HCT116 (cell line): ENCODE results near the gene WDR90. TPM values are rescaled to one million over a fixed set of nuclear protein-coding genes. Genes with fewer than 3 reads are reported as not detected.

Experiments used
- ATAC-seq: fragments of 200-7000 bp; cut with Tn5 transposase; 2 replicates; pipeline ENCODE4 v1.9.1; 2020; ENCODE audit warnings: mild to moderate bottlenecking, moderate library complexity
- BruUV-seq: library from RNA; stranded (reverse); fragments of 400-500 nt; replicated peaks from 2 replicates; lab custom pipeline; 2021; lab: Mats Ljungman, UMichigan
- CTCF ChIA-PET: fragments of 300-600 bp; sonication (Branson Sonifier 250); formaldehyde crosslinking; loops from one replicate; lab custom pipeline; 2021; ENCODE audit warnings: antibody characterized with exemption; lab: Charles Lee
- POLR2A ChIA-PET: fragments of 300-600, 350-600 bp; sonication (Branson Sonifier 250); formaldehyde crosslinking; loops from one replicate; lab custom pipeline; 2021; ENCODE audit warnings: antibody characterized with exemption; lab: Charles Lee
- RAD21 ChIA-PET, 2 experiments: fragments of 300-600 bp; sonication (Branson Sonifier 250); formaldehyde crosslinking; loops; one replicate each; lab custom pipeline; 2023; ENCODE audit warnings: low total read pairs in 2 of 2; ENCODE audit not compliant: uncharacterized antibody in 2 of 2, unreplicated experiment in 2 of 2, low non-redundant PET in 1 of 2; lab: Charles Lee
- DNase-seq: peaks from one replicate; pipeline ENCODE4 v3.0.0-alpha.2; 2010; ENCODE audit warnings: low read depth, low spot score
- H2AFZ ChIP-seq: fragments of 200-600 bp; shearing (Covaris generic), sonication (generic); 2 replicates; pipeline ENCODE4 v1.6.1; 2017; ENCODE audit warnings: low read depth, mixed run types, mixed read lengths, antibody characterized with exemption, low read length; ENCODE audit not compliant: poor library complexity, severe bottlenecking
- H3K27ac ChIP-seq: 2 replicates; pipeline ENCODE4 v1.5.1; 2012; ENCODE audit warnings: low read depth, low read length
- H3K27me3 ChIP-seq: fragments of 200-600 bp; sonication (generic); 2 replicates; pipeline ENCODE4 v1.6.1; 2016; ENCODE audit warnings: mixed run types, low read length, mixed read lengths; ENCODE audit not compliant: insufficient read depth
- H3K36me3 ChIP-seq, 2 experiments: fragments of 200-500 bp in 1 of 2; fragments of 200-600 bp in 1 of 2; sonication (Bioruptor generic) in 1 of 2; sonication (generic) in 1 of 2; 2 replicates each; pipeline versions ENCODE4 v1.5.1 to v1.6.1; 2014 to 2016; ENCODE audit warnings: low read length in 2 of 2, inconsistent platforms in 1 of 2, mixed read lengths in 1 of 2, mixed run types in 1 of 2; ENCODE audit not compliant: insufficient read depth in 2 of 2, control insufficient read depth in 1 of 2
- H3K4me1 ChIP-seq, 2 experiments: fragments of 200-600 bp in 1 of 2; sonication (generic) in 1 of 2; 2 replicates each; pipeline versions ENCODE4 v1.5.1 to v1.6.1; 2012 to 2017; ENCODE audit warnings: low read length in 2 of 2, inconsistent platforms in 1 of 2, mild to moderate bottlenecking in 1 of 2, mixed read lengths in 1 of 2, mixed run types in 1 of 2, moderate library complexity in 1 of 2; ENCODE audit not compliant: insufficient read depth in 2 of 2, control insufficient read depth in 1 of 2
- H3K4me2 ChIP-seq: fragments of 200-600 bp; sonication (generic); 2 replicates; pipeline ENCODE4 v1.6.1; 2017; ENCODE audit warnings: mixed run types, low read length, mixed read lengths
- H3K4me3 ChIP-seq, 2 experiments: fragments of 200-600 bp in 1 of 2; sonication (generic) in 1 of 2; replicated peaks in 1 of 2; 2 replicates each; pipeline ENCODE4 v1.5.1; 2011 to 2016; ENCODE audit warnings: low read length in 2 of 2, control low read depth in 1 of 2, low read depth in 1 of 2, mild to moderate bottlenecking in 1 of 2, mixed read lengths in 1 of 2, mixed run types in 1 of 2
- H3K79me2 ChIP-seq: fragments of 200-600 bp; sonication (generic); 2 replicates; pipeline ENCODE4 v1.6.1; 2017; ENCODE audit warnings: mild to moderate bottlenecking, mixed run types, low read length, moderate library complexity, mixed read lengths; ENCODE audit not compliant: insufficient read depth
- H3K9ac ChIP-seq: fragments of 200-600 bp; sonication (generic); 2 replicates; pipeline ENCODE4 v1.6.1; 2016; ENCODE audit warnings: low read length, mixed read lengths
- H3K9me2 ChIP-seq: fragments of 200-600 bp; sonication (generic), shearing (Covaris generic); 2 replicates; pipeline ENCODE4 v1.6.1; 2017; ENCODE audit warnings: mixed run types, mild to moderate bottlenecking, moderate library complexity; ENCODE audit not compliant: insufficient read depth
- H3K9me3 ChIP-seq, 2 experiments: fragments of 200-500 bp in 1 of 2; fragments of 200-600 bp in 1 of 2; sonication (Bioruptor generic) in 1 of 2; sonication (generic) in 1 of 2; 2 replicates each; pipeline ENCODE4 v1.6.1; 2014 to 2017; ENCODE audit warnings: low read length in 2 of 2, mixed read lengths in 2 of 2, inconsistent platforms in 1 of 2, low read depth in 1 of 2, mild to moderate bottlenecking in 1 of 2, mixed run types in 1 of 2, moderate library complexity in 1 of 2; ENCODE audit not compliant: control insufficient read depth in 1 of 2, insufficient read depth in 1 of 2
- H4K20me1 ChIP-seq: fragments of 200-600 bp; sonication (generic), shearing (Covaris generic); 2 replicates; pipeline ENCODE4 v1.6.1; 2017; ENCODE audit warnings: mixed run types, mild to moderate bottlenecking, moderate library complexity; ENCODE audit not compliant: insufficient read depth
- ATF3 ChIP-seq: IDR thresholded peaks from 2 replicates; pipeline ENCODE4 v1.6.1; 2012
- CBX3 ChIP-seq: IDR thresholded peaks from 2 replicates; pipeline ENCODE4 v1.6.1; 2012; ENCODE audit warnings: low read depth
- CEBPB ChIP-seq: IDR thresholded peaks from 2 replicates; pipeline ENCODE4 v1.6.1; 2012; ENCODE audit warnings: low read depth
- EGR1 ChIP-seq: IDR thresholded peaks from 2 replicates; pipeline ENCODE4 v1.6.1; 2012; ENCODE audit warnings: low read depth
- ELF1 ChIP-seq: IDR thresholded peaks from 2 replicates; pipeline ENCODE4 v1.6.1; 2012; ENCODE audit warnings: low read depth, borderline replicate concordance
- EZH2 ChIP-seq: fragments of 200-600 bp; sonication (generic); IDR thresholded peaks from 2 replicates; pipeline ENCODE4 v1.6.1; 2017; ENCODE audit warnings: antibody characterized with exemption, mixed run types
- EZH2phosphoT487 ChIP-seq: fragments of 200-600 bp; IDR thresholded peaks from 2 replicates; pipeline ENCODE4 v1.6.1; 2018; ENCODE audit warnings: antibody characterized with exemption, borderline replicate concordance
- FOSL1 ChIP-seq: IDR thresholded peaks from 2 replicates; pipeline ENCODE4 v1.6.1; 2012; ENCODE audit warnings: low read depth
- JUND ChIP-seq: IDR thresholded peaks from 2 replicates; pipeline ENCODE4 v1.6.1; 2012
- MAX ChIP-seq: IDR thresholded peaks from 2 replicates; pipeline ENCODE4 v1.6.1; 2012
- POLR2A ChIP-seq: IDR thresholded peaks from 2 replicates; pipeline ENCODE4 v1.7.0; 2011; ENCODE audit warnings: borderline replicate concordance; ENCODE audit not compliant: insufficient read depth, insufficient read length; ENCODE audit errors: extremely low read depth
- POLR2AphosphoS5 ChIP-seq: IDR thresholded peaks from 2 replicates; pipeline ENCODE4 v1.6.1; 2011; ENCODE audit warnings: mild to moderate bottlenecking, low read depth, low read length, moderate library complexity
- REST ChIP-seq: IDR thresholded peaks from 2 replicates; pipeline ENCODE4 v1.6.1; 2012; ENCODE audit warnings: low read depth
- SP1 ChIP-seq: IDR thresholded peaks from 2 replicates; pipeline ENCODE4 v1.6.1; 2012; ENCODE audit warnings: low read depth
- SRF ChIP-seq: IDR thresholded peaks from 2 replicates; pipeline ENCODE4 v1.6.1; 2012; ENCODE audit warnings: low read depth
- TCF7L2 ChIP-seq: IDR thresholded peaks from 2 replicates; pipeline ENCODE4 v1.7.0; 2011; ENCODE audit warnings: borderline replicate concordance, inconsistent platforms; ENCODE audit not compliant: insufficient read depth, insufficient read length; ENCODE audit errors: extremely low read depth
- YY1 ChIP-seq: IDR thresholded peaks from 2 replicates; pipeline ENCODE4 v1.6.1; 2011; ENCODE audit warnings: low read length, low read depth, moderate library complexity, mild to moderate bottlenecking; ENCODE audit not compliant: insufficient replicate concordance; ENCODE audit errors: extremely low read depth
- ZNF274 ChIP-seq: fragments of 200-500 bp; sonication (Bioruptor generic); IDR thresholded peaks from 2 replicates; pipeline ENCODE4 v1.6.1; 2014; ENCODE audit warnings: mild to moderate bottlenecking, low read depth, low read length, inconsistent platforms
- intact Hi-C: fragments of 100-400 bp; cut with micrococcal nuclease; formaldehyde crosslinking; loops from 2 replicates; pipeline ENCODE4 v1.10.0; 2022
- total RNA-seq: library from RNA; stranded (reverse); gene quantifications from one replicate; pipeline ENCODE4 v1.2.1, GENCODE V29; 2021; ENCODE audit not compliant: unreplicated experiment

Gene WDR90
- total RNA-seq, 1 experiment from 2014 or later: 73.7 TPM

GRCh38 chr16:693766-694165 is 44.6 kb downstream of the WDR90 start (continued):
- TF ChIP-seq REST (no peak), TCF7L2 (no peak), POLR2AphosphoS5 (no peak), EZH2phosphoT487 (no peak)

GRCh38 chr16:694187-694862 is 45.2 kb downstream of the WDR90 start:
- H3K9me2 ChIP-seq: no peaks in the 10 kb centered on the region
- TF ChIP-seq POLR2AphosphoS5 (no peak), CEBPB (no peak), EZH2phosphoT487 (no peak), EGR1 (no peak), MAX (no peak), ELF1 (no peak), ATF3 (no peak), FOSL1 (no peak), YY1 (no peak), REST (no peak), POLR2A (no peak), JUND (no peak), SP1 (no peak), CBX3 (no peak), ZNF274 (no peak), SRF (no peak), TCF7L2 (no peak), EZH2 (no peak)
- no peaks in the 10 kb centered on the region for H3K9me3 ChIP-seq
- no TSS peak for BruUV-seq
- no peaks in the 10 kb centered on the region for H3K36me3 ChIP-seq
- peak overlapping the region; percentile 47 to 55 for H3K4me3 ChIP-seq
- H3K9ac ChIP-seq: no peak overlapping the region
- peaks cover 13 to 38% of the 10 kb centered on the region in 2 experiments for H3K4me1 ChIP-seq
- H3K4me2 ChIP-seq: peak overlapping the region; percentile 88
- ChIA-PET POLR2A (no interaction called here), RAD21 (no interaction called here), CTCF (no interaction called here)
- H2AFZ ChIP-seq: no peak overlapping the region
- H3K27ac ChIP-seq: peak overlapping the region; percentile 63; the same call in 1 of the 2 replicates
- no peaks in the 10 kb centered on the region for H3K27me3 ChIP-seq
- H4K20me1 ChIP-seq: no peaks in the 10 kb centered on the region
- H3K79me2 ChIP-seq: peaks cover 7% of the 10 kb centered on the region; the same call in 1 of the 2 replicates
- no peak for DNase-seq
- no peak for ATAC-seq
- intact Hi-C loops: no loop called here
